ENCODE measurements around the gene DLAT. TPM values are rescaled to one million over a fixed set of nuclear protein-coding genes. Genes with fewer than 3 reads are reported as not detected.
A peak's percentile ranks its signal among the peaks of the same experiment; 100 is the strongest.
"Not testable (repeated sequence)": the region's sequence is repeated elsewhere in the genome, so short reads cannot be mapped to it uniquely, and the experiment has no call there.

The DLAT gene
- total RNA-seq, 1 donor from 2014 or later: 28.2 TPM

DNA sequence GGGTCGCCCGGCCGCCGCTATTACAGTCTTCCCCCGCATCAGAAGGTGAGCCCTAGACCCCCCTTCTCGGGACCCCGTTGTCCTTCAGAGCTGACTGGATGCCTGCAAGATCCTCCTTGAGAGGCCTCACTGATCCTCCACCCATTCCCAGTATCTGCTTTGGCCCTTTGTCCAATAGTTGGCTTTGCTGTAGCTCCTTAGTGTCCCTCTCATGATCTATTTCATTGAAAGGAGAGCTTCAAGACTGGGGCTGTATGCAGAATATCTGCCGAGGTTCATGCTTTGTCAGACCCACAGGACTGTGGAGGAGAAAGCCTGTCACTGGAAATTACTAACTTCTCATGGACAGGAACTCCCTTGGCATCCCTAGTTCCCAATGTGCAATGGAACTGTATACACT lies 499 bp downstream of the DLAT start:
- no peaks in the 10 kb centered on the region for H3K9me3 Mint-ChIP-seq (ENCODE audit: unreplicated experiment)
- H3K27ac Mint-ChIP-seq (ENCODE audit: unreplicated experiment): no peak overlapping the region
- TF ChIP-seq CTCF (IDR thresholded peaks at IDR 0.05; ENCODE audit: unreplicated experiment): no peak
- H3K36me3 Mint-ChIP-seq (ENCODE audit: low read depth, unreplicated experiment): peaks cover 18% of the 10 kb centered on the region
- H3K27me3 Mint-ChIP-seq (ENCODE audit: unreplicated experiment): peaks cover 3% of the 10 kb centered on the region
- H3K4me3 Mint-ChIP-seq (ENCODE audit: unreplicated experiment): peak overlapping the region; percentile 98
- DNase-seq (ENCODE audit: low spot score): no peak
- H3K4me1 Mint-ChIP-seq (ENCODE audit: unreplicated experiment): peaks cover 16% of the 10 kb centered on the region

- H3K4me3 Mint-ChIP-seq (ENCODE audit: unreplicated experiment): not testable (repeated sequence)
- peaks cover 18% of the 10 kb centered on the region for H3K36me3 Mint-ChIP-seq (ENCODE audit: low read depth, unreplicated experiment)
Measured at GRCh38 chr11:112026784-112027410, 1.7 kb downstream of the DLAT start.

DNA sequence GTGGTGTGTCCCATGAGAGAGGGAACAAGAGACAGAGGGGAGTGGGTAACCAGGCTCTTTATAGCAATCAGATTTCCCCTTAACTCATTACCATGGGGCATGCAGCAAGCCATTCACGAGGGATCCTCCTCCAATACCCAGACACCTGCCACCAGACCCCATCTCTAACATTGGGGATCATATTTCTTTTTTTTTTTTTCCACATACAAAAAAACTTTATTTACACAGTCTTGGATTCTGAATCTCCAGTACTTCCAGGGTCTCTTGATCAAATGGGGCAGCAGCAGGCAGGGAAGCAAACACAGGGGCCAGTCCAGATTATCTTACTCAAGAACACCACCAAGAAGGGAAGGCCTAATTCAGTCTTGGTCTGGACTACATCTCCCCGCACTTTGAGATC lies 4.3 kb downstream of the DLAT start:
- H3K4me3 Mint-ChIP-seq (ENCODE audit: unreplicated experiment): peak overlapping the region; percentile 7
- DNase-seq (ENCODE audit: low spot score): no peak
- H3K27me3 Mint-ChIP-seq (ENCODE audit: unreplicated experiment): peaks cover 3% of the 10 kb centered on the region
- TF ChIP-seq CTCF (IDR thresholded peaks at IDR 0.05; ENCODE audit: unreplicated experiment): no peak
- H3K4me1 Mint-ChIP-seq (ENCODE audit: unreplicated experiment): peaks cover 11% of the 10 kb centered on the region
- H3K9me3 Mint-ChIP-seq (ENCODE audit: unreplicated experiment): no peaks in the 10 kb centered on the region
- peaks cover 25% of the 10 kb centered on the region for H3K36me3 Mint-ChIP-seq (ENCODE audit: low read depth, unreplicated experiment)
- H3K27ac Mint-ChIP-seq (ENCODE audit: unreplicated experiment): no peak overlapping the region

More at GRCh38 chr11:112026784-112027410, 1.7 kb downstream of the DLAT start:
- not testable (repeated sequence) for H3K27ac Mint-ChIP-seq (ENCODE audit: unreplicated experiment); H3K9me3 Mint-ChIP-seq (ENCODE audit: unreplicated experiment); DNase-seq (ENCODE audit: low spot score); H3K27me3 Mint-ChIP-seq (ENCODE audit: unreplicated experiment)
- H3K4me1 Mint-ChIP-seq (ENCODE audit: unreplicated experiment): peaks cover 16% of the 10 kb centered on the region

- no peak overlapping the region for H3K4me3 Mint-ChIP-seq (ENCODE audit: unreplicated experiment)
- H3K27me3 Mint-ChIP-seq (ENCODE audit: unreplicated experiment): peaks cover 3% of the 10 kb centered on the region
- no peak for TF ChIP-seq CTCF (IDR thresholded peaks at IDR 0.05; ENCODE audit: unreplicated experiment)
- no peak for DNase-seq (ENCODE audit: low spot score)
- peaks cover 19% of the 10 kb centered on the region for H3K36me3 Mint-ChIP-seq (ENCODE audit: low read depth, unreplicated experiment)
- no peak overlapping the region for H3K27ac Mint-ChIP-seq (ENCODE audit: unreplicated experiment)
- H3K9me3 Mint-ChIP-seq (ENCODE audit: unreplicated experiment): no peaks in the 10 kb centered on the region
- H3K4me1 Mint-ChIP-seq (ENCODE audit: unreplicated experiment): no peaks in the 10 kb centered on the region
Measured at GRCh38 chr11:112033902-112034301, 8.7 kb downstream of the DLAT start.

- no peaks in the 10 kb centered on the region for H3K27me3 Mint-ChIP-seq (ENCODE audit: unreplicated experiment)
- H3K9me3 Mint-ChIP-seq (ENCODE audit: unreplicated experiment): no peaks in the 10 kb centered on the region
- H3K27ac Mint-ChIP-seq (ENCODE audit: unreplicated experiment): no peak overlapping the region
- H3K36me3 Mint-ChIP-seq (ENCODE audit: low read depth, unreplicated experiment): peaks cover 20% of the 10 kb centered on the region
- DNase-seq (ENCODE audit: low spot score): no peak
- no peak overlapping the region for H3K4me3 Mint-ChIP-seq (ENCODE audit: unreplicated experiment)
- TF ChIP-seq CTCF (IDR thresholded peaks at IDR 0.05; ENCODE audit: unreplicated experiment): no peak
- no peaks in the 10 kb centered on the region for H3K4me1 Mint-ChIP-seq (ENCODE audit: unreplicated experiment)
Measured at GRCh38 chr11:112037527-112037926, 12.3 kb downstream of the DLAT start.
